ENCODE data around the gene CDCA7.

CDCA7 gene

DNA sequence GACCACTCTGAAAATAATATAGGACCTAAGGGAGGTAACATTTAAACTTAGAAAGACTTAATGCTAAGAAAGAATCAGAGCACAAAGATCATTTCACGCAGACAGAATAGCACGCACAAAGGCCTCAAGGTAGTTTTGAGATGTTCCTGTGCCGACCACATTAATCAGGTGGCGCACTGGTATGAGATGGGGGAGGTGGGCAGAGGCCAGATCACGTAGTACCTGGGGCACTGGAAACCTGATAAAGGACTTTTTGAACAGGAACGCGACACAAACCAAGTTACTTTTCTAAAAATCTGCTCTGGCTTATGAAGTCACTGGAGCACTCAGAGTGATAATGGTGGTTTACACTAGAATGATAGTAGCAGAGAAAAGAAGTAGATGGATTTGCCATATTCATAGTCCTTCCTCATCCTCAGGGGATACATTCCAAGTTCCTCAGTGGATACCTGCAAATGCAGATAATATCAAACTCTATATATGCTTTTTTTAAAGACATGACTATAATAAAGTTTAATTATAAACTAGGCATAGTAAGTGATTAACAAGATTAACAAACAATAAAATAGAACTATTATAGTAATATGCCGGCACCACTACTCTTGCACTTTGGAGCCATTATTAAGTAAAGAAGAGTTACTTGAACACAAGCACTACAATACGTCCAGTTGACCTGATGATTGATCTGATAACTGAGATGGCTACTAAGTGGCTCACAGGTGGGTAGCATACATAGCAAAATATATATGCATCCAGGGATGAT is 42.6 kb upstream of the CDCA7 start:
- no peak overlapping the region for H3K4me2 ChIP-seq (ENCODE audit: low read depth, low read length, poor library complexity, severe bottlenecking)
- H3K9me2 ChIP-seq (replicated peaks; ENCODE audit: low read depth, low read length), result no peaks in the 10 kb centered on the region
- H3K4me3 ChIP-seq (ENCODE audit: low read length, poor library complexity, severe bottlenecking), result no peak overlapping the region

DNA sequence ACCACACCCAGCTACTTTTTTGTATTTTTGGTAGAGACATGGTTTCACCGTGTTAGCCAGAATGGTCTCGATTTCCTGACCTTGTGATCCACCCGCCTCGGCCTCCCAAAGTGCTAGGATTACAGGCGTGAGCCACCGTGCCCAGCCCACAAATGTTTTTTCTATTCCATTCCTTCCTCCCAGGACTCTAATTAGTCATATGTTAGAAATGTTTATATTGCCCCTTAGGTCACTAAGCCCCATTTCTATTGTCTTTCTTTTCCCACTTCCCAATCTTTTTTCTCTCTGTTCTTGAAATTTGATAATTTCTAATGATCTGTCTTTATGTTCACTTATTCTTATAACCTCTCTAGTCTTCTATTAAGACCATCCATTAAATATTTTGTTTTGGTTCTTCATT is 31.3 kb upstream of the CDCA7 start:
- no peak for TF ChIP-seq EZH2phosphoT487 (IDR thresholded peaks at IDR 0.05; ENCODE audit: borderline replicate concordance)
- TF ChIP-seq CTCF (conservative IDR thresholded peaks at IDR 0.05; ENCODE audit: low read length), result no peak
- no peaks in the 10 kb centered on the region for H3K79me2 ChIP-seq (ENCODE audit: insufficient read depth, low read length)

More for the DNA sequence above, 42.6 kb upstream of the CDCA7 start:
- Histone ChIP-seq H3K27me3 (ENCODE audit: insufficient read depth, low read length, poor library complexity, severe bottlenecking) (no peaks in the 10 kb centered on the region), H3K36me3 (ENCODE audit: insufficient read depth, low read length) (no peaks in the 10 kb centered on the region), H3K9me3 (ENCODE audit: insufficient read depth, low read depth, low read length) (no peaks in the 10 kb centered on the region), H3K79me2 (ENCODE audit: insufficient read depth, low read length) (no peaks in the 10 kb centered on the region), H4K20me1 (ENCODE audit: insufficient read depth, low read length, poor library complexity, severe bottlenecking) (no peaks in the 10 kb centered on the region), H2AFZ (ENCODE audit: low read length) (no peak overlapping the region), H3K9ac (ENCODE audit: low read depth, low read length, poor library complexity, severe bottlenecking) (no peak overlapping the region), H3K4me1 (ENCODE audit: insufficient read depth, low read length, poor library complexity, severe bottlenecking) (peaks cover 4% of the 10 kb centered on the region), H3F3A (ENCODE audit: low read depth) (no peaks in the 10 kb centered on the region)
- no peak for TF ChIP-seq CTCF (conservative IDR thresholded peaks at IDR 0.05; ENCODE audit: low read length)
- TF ChIP-seq EZH2phosphoT487 (IDR thresholded peaks at IDR 0.05; ENCODE audit: borderline replicate concordance), result no peak

DNA sequence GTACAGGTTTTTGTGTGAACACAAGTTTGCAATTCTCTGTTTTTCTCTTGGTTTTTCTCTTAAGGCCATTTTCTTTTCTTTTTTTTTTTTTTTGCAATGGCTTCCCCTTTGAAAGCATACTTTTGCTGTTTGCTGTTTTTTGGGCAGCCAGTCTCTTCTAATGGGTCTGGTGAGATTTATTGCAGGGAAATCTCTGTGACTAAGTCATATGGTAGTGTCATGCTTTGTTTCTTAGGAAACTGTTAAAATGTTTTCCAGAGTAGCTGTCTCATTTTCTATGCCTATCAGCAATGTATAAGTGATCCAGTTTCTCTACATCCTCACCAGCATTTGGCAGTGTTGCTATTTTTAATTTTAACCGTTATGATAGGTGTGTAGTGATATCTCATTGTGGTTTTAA is 27.9 kb upstream of the CDCA7 start:
- no peak for TF ChIP-seq EZH2phosphoT487 (IDR thresholded peaks at IDR 0.05; ENCODE audit: borderline replicate concordance)
- H3K4me2 ChIP-seq (ENCODE audit: low read depth, low read length, poor library complexity, severe bottlenecking), result no peak overlapping the region

More for the DNA sequence above, 31.3 kb upstream of the CDCA7 start:
- Histone ChIP-seq H3K9ac (ENCODE audit: low read depth, low read length, poor library complexity, severe bottlenecking) (no peak overlapping the region), H3K36me3 (ENCODE audit: insufficient read depth, low read length) (no peaks in the 10 kb centered on the region), H3K4me3 (ENCODE audit: low read length, poor library complexity, severe bottlenecking) (no peak overlapping the region), H3K27me3 (ENCODE audit: insufficient read depth, low read length, poor library complexity, severe bottlenecking) (no peaks in the 10 kb centered on the region), H4K20me1 (ENCODE audit: insufficient read depth, low read length, poor library complexity, severe bottlenecking) (no peaks in the 10 kb centered on the region), H3K9me2 (replicated peaks; ENCODE audit: low read depth, low read length) (no peaks in the 10 kb centered on the region), H3K9me3 (ENCODE audit: insufficient read depth, low read depth, low read length) (peaks cover 11% of the 10 kb centered on the region; the same call in 1 of the 2 replicates), H2AFZ (ENCODE audit: low read length) (no peak overlapping the region), H3K4me2 (ENCODE audit: low read depth, low read length, poor library complexity, severe bottlenecking) (no peak overlapping the region), H3F3A (ENCODE audit: low read depth) (no peaks in the 10 kb centered on the region), H3K4me1 (ENCODE audit: insufficient read depth, low read length, poor library complexity, severe bottlenecking) (no peaks in the 10 kb centered on the region)

More for the DNA sequence above, 27.9 kb upstream of the CDCA7 start:
- no peaks in the 10 kb centered on the region for H3F3A ChIP-seq (ENCODE audit: low read depth)
- no peak overlapping the region for H3K9ac ChIP-seq (ENCODE audit: low read depth, low read length, poor library complexity, severe bottlenecking)
- no peak overlapping the region for H3K4me3 ChIP-seq (ENCODE audit: low read length, poor library complexity, severe bottlenecking)
- no peaks in the 10 kb centered on the region for H3K27me3 ChIP-seq (ENCODE audit: insufficient read depth, low read length, poor library complexity, severe bottlenecking)
- H3K79me2 ChIP-seq (ENCODE audit: insufficient read depth, low read length), result no peaks in the 10 kb centered on the region
- no peaks in the 10 kb centered on the region for H3K4me1 ChIP-seq (ENCODE audit: insufficient read depth, low read length, poor library complexity, severe bottlenecking)
- no peaks in the 10 kb centered on the region for H3K36me3 ChIP-seq (ENCODE audit: insufficient read depth, low read length)
- no peaks in the 10 kb centered on the region for H3K9me2 ChIP-seq (replicated peaks; ENCODE audit: low read depth, low read length)
- H4K20me1 ChIP-seq (ENCODE audit: insufficient read depth, low read length, poor library complexity, severe bottlenecking), result no peaks in the 10 kb centered on the region
- peaks cover 14% of the 10 kb centered on the region; the same call in 1 of the 2 replicates for H3K9me3 ChIP-seq (ENCODE audit: insufficient read depth, low read depth, low read length)
- no peak overlapping the region for H2AFZ ChIP-seq (ENCODE audit: low read length)

Measured in Loucy (cell line).